Vagina (tissue), 2 donors: ENCODE measurements around the gene SRRM1.

Source experiments
- POLR2A ChIP-seq, 2 donors: fragments of 450-650 bp; IDR thresholded peaks; one replicate each; pipeline ENCODE4 v1.6.1; 2017; ENCODE audit warnings: antibody characterized with exemption in 2 of 2, mild to moderate bottlenecking in 2 of 2, moderate library complexity in 2 of 2
- POLR2AphosphoS5 ChIP-seq, 2 donors: sonication (generic); formaldehyde crosslinking; IDR thresholded peaks; one replicate each; pipeline ENCODE4 v1.9.0; 2017; ENCODE audit warnings: antibody characterized with exemption in 2 of 2, mild to moderate bottlenecking in 2 of 2, low read depth in 1 of 2; ENCODE audit not compliant: insufficient read depth in 1 of 2
- TF ChIP-seq, protein P1 (sequence below), 3 experiments: fragments of 450-650 bp in 2 of 3; fragments of 200-600 bp in 1 of 3; sonication (generic) in 1 of 3; IDR thresholded peaks; one replicate each; pipeline ENCODE4 v1.5.1; 2017 to 2019; ENCODE audit warnings: antibody characterized with exemption in 3 of 3, mild to moderate bottlenecking in 2 of 3, moderate library complexity in 2 of 3

DNA sequence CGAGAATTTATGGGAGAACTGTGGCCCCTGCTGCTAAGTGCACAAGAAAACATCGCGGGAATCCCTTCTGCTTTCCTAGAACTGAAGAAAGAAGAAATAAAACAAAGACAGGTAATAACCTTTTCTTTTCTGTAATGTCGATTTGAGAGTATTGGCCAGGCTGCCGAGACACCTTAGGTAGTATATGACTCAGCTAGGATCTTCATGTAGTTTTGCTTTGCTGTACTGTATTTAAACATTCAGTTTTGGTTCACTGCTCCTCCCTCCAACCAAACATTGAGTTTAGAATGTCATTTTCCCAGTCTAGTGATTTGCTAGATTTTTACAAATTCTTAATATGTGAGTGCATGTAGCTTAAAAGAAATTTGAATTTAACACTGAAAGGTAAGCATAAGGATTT is 5.8 kb downstream of the SRRM1 start:
- TF ChIP-seq, protein P1, sequence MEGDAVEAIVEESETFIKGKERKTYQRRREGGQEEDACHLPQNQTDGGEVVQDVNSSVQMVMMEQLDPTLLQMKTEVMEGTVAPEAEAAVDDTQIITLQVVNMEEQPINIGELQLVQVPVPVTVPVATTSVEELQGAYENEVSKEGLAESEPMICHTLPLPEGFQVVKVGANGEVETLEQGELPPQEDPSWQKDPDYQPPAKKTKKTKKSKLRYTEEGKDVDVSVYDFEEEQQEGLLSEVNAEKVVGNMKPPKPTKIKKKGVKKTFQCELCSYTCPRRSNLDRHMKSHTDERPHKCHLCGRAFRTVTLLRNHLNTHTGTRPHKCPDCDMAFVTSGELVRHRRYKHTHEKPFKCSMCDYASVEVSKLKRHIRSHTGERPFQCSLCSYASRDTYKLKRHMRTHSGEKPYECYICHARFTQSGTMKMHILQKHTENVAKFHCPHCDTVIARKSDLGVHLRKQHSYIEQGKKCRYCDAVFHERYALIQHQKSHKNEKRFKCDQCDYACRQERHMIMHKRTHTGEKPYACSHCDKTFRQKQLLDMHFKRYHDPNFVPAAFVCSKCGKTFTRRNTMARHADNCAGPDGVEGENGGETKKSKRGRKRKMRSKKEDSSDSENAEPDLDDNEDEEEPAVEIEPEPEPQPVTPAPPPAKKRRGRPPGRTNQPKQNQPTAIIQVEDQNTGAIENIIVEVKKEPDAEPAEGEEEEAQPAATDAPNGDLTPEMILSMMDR (IDR thresholded peaks at IDR 0.05), result no peak
- TF ChIP-seq POLR2AphosphoS5 (IDR thresholded peaks at IDR 0.05; ENCODE audit: insufficient read depth in 1 of 2, low read depth in 1 of 2) (no peak), POLR2A (IDR thresholded peaks at IDR 0.05) (no peak)
